Hepatocyte (in vitro differentiated cells): ENCODE results near the gene IGSF9.

Experiments
- EZH2 ChIP-seq: fragments of 200-600 bp; sonication (generic); IDR thresholded peaks from 2 replicates; pipeline ENCODE4 v1.6.1; 2016; ENCODE audit warnings: antibody characterized with exemption, mild to moderate bottlenecking, borderline replicate concordance
- TF ChIP-seq, protein P1 (sequence below): fragments of 200-600 bp; sonication (generic); IDR thresholded peaks from 2 replicates; pipeline ENCODE4 v1.5.1; 2016; ENCODE audit warnings: antibody characterized with exemption, mild to moderate bottlenecking; ENCODE audit not compliant: poor library complexity

DNA sequence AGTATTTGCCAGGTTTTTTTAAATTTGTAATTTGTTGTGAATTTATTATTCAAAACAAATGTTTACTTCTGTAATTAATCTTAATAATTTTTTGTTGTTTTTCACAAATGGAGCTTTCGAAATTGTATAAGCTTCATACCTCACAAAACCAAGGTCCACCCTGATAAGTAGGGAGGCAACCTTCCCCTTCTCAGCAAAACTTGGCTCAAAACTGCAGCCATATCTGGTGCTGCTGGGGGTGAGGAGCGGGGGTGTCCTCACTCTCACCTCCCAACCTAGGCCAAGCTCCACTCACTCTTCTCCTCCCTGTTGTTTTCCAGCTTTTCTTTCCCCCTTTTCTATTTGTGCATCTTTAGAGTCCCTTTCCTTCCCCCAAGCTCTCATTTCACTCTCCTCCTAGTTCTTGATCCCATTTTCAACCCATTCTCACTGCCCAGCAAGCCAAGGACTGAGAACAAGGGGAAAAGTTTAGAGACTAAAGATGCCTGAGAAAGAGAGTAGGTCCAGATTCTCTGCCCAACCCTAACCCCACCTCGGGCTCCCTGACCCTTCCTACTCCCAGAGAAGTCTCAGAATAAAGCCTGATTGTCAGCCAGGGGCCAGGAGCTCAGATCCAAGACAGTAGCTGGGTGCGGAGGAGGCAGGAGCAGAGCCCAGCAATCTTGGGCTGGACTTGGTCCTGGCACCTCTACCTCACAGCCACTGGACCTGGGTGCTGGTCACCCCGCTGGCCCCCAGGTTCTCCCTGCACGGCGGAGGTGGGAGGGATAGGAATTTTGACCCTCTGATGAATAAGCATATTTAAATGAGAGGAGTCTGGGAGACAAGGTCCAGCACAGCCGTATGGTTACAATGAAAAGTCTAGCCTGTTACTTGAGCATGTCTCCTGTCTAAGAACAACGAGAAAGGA is 37.1 kb downstream of the IGSF9 start:
- TF ChIP-seq, protein P1, sequence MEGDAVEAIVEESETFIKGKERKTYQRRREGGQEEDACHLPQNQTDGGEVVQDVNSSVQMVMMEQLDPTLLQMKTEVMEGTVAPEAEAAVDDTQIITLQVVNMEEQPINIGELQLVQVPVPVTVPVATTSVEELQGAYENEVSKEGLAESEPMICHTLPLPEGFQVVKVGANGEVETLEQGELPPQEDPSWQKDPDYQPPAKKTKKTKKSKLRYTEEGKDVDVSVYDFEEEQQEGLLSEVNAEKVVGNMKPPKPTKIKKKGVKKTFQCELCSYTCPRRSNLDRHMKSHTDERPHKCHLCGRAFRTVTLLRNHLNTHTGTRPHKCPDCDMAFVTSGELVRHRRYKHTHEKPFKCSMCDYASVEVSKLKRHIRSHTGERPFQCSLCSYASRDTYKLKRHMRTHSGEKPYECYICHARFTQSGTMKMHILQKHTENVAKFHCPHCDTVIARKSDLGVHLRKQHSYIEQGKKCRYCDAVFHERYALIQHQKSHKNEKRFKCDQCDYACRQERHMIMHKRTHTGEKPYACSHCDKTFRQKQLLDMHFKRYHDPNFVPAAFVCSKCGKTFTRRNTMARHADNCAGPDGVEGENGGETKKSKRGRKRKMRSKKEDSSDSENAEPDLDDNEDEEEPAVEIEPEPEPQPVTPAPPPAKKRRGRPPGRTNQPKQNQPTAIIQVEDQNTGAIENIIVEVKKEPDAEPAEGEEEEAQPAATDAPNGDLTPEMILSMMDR, result no peak
- no peak for TF ChIP-seq EZH2
